ENCODE results near the gene RNF217.

The RNF217 gene

DNA sequence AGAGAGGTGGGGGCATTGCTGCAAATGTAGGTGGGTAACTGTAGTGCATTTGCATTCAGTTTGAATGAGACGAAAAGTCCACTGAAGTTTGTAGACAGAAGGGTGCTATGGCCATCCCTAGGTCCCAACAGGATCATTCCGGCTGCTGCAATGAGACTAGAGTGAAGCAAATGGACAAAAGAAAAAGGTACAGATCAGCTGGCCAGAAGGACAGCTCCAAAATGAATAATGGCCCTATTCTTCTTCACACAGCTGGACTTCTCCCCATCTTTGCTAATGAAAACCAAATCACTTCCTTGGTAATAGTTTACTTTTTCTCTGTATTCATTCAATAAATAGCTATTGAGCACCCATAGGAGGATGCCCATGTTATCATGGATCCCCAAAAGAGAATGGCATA, 134.9 kb downstream of the RNF217 start:
- in situ Hi-C loops (cut with MboI; ENCODE audit: low sequenced_read_pairs, unreplicated experiment) = no loop called here
- TF ChIP-seq, protein P1, sequence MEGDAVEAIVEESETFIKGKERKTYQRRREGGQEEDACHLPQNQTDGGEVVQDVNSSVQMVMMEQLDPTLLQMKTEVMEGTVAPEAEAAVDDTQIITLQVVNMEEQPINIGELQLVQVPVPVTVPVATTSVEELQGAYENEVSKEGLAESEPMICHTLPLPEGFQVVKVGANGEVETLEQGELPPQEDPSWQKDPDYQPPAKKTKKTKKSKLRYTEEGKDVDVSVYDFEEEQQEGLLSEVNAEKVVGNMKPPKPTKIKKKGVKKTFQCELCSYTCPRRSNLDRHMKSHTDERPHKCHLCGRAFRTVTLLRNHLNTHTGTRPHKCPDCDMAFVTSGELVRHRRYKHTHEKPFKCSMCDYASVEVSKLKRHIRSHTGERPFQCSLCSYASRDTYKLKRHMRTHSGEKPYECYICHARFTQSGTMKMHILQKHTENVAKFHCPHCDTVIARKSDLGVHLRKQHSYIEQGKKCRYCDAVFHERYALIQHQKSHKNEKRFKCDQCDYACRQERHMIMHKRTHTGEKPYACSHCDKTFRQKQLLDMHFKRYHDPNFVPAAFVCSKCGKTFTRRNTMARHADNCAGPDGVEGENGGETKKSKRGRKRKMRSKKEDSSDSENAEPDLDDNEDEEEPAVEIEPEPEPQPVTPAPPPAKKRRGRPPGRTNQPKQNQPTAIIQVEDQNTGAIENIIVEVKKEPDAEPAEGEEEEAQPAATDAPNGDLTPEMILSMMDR (IDR thresholded peaks at IDR 0.05; ENCODE audit: borderline replicate concordance, control extremely low read depth, extremely low read depth, insufficient read depth, missing control alignments) = no peak
- DNase-seq (ENCODE audit: low spot score) = no peak

DNA sequence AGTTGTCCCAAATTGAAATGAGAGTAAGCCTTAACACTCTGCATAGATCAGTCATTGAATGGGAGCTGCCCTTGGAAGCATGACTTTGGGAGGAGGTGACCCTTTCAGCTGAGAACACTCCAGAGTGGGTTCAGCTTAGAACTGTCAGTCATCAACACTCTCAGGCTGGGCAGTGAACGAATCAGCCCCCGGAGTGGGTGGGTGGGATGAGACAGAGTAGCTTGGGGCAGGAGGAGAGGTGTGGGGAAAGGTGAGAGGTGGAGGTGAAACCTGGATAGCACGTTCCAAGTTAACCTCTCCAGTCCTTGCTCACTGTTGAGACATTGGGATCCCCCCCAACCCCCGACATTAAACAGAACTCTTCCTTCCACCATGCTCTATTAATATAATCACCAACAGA, 136.0 kb downstream of the RNF217 start:
- in situ Hi-C loops (cut with MboI; ENCODE audit: low sequenced_read_pairs, unreplicated experiment) = no loop called here
- TF ChIP-seq, protein P1 (IDR thresholded peaks at IDR 0.05; ENCODE audit: borderline replicate concordance, control extremely low read depth, extremely low read depth, insufficient read depth, missing control alignments) = no peak
- DNase-seq (ENCODE audit: low spot score) = no peak

DNA sequence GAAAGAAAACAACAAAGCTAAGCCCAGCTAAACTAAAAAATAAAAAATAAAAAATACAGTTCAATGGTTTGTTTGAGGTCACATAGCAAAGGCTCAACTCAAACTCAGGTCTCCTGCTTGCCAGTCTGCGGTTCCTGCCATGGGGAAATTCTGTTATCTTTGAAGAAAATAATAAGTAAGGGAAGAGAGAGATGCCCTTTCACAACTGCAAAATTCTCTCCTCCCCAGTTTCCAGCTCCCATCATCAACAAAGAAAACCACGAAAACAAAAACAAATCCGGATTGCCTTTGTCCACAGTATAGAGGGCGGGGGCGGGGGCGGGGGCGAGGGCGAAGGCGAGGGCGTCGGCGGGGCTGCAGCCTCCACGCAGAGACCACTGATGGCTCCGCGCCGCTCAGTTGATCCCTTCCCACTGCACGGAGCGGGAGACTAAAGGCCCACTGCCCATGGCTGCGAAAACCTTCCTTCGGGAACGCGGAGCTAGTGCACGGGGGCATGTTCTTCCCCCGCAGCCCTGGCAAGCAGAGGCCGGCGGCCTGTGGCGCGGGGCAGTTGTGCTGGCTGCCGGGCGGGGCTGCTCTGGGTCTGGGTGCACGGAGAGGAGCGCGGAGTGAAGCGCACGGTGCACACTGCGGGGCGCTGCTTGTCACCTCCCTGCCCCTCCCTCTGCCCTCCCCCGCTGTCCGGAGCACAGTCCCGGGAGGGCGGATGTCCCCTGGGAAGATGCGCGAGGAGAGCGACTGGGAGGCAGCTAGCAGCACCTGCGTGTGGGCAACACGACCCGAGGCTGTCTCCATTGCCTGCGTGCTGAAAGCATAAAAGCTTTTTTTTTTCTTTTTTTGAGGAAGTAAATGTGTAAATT, 137.2 kb downstream of the RNF217 start:
- in situ Hi-C loops (cut with MboI; ENCODE audit: low sequenced_read_pairs, unreplicated experiment) = no loop called here
- DNase-seq (ENCODE audit: low spot score) = peak; percentile 41
- TF ChIP-seq, protein P1 (IDR thresholded peaks at IDR 0.05; ENCODE audit: borderline replicate concordance, control extremely low read depth, extremely low read depth, insufficient read depth, missing control alignments) = no peak

DNA sequence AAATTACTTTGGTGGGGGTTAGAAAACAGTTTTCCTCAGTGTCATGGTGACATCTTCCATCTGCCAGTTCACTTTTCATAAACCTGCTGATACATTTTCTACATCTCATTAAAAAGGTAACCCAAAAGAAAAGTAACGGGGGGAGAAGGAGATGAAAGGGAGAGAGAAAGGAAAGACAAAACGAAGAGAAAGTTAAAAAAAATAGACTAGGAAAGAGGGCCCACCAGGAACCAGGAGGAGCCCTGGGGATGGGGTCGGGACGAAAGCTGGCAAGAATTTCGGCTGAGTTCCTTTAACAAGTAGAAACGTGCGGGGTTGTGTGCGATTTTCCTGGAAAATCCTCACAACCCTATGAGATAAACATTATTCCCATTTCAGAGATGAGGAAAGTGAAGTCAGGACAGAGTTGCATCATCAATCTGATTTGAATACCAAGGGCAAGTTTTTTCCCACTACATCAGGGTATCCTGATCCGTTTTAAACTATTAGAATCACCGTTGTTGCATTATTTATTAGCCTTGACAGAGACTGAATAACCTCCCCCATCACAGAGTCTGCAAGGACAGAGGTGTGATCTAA, 137.9 kb downstream of the RNF217 start:
- no peak for DNase-seq (ENCODE audit: low spot score)
- in situ Hi-C loops (cut with MboI; ENCODE audit: low sequenced_read_pairs, unreplicated experiment) = no loop called here
- TF ChIP-seq, protein P1 (IDR thresholded peaks at IDR 0.05; ENCODE audit: borderline replicate concordance, control extremely low read depth, extremely low read depth, insufficient read depth, missing control alignments) = no peak

DNA sequence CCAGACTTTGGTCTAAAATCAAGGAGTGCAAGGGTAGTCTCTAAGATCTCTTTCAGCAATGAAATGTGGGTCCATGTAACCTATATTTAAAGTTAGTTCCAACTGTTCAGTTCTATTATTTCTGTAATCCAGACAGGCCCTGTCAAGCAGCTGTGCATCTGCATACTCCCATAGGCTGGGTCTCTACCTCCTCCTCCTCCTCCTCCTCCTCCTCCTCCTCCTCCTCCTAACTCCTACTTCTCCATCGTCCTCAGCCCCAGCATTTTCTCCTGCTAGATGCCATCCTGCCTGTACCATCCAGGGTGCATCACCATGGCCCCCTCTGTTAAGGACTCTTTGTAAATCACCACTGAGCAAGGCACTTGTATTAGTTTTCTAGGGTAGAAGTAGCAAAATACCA, 138.9 kb downstream of the RNF217 start:
- TF ChIP-seq, protein P1 (IDR thresholded peaks at IDR 0.05; ENCODE audit: borderline replicate concordance, control extremely low read depth, extremely low read depth, insufficient read depth, missing control alignments) = no peak
- in situ Hi-C loops (cut with MboI; ENCODE audit: low sequenced_read_pairs, unreplicated experiment) = no loop called here
- no peak for DNase-seq (ENCODE audit: low spot score)

DNA sequence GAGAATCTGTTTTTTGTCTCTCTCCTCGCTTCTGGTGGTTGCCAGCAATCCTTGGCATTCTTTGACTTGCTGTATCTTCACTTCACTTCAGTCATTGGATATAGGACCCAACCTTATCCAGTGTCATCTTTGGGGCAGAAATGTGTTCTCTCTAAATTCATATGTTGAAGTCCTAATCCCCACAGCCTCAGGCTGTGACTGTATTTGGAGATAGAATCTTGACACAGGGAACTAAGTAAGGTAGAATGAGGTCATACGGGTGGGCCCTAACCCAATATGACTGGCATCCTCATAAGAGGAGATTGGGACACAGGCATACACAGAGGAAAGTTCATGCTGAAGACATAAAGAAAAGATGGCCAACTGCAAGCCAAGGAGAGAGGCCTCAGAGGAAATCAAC, 139.4 kb downstream of the RNF217 start:
- TF ChIP-seq, protein P1 (IDR thresholded peaks at IDR 0.05; ENCODE audit: borderline replicate concordance, control extremely low read depth, extremely low read depth, insufficient read depth, missing control alignments) = no peak
- in situ Hi-C loops (cut with MboI; ENCODE audit: low sequenced_read_pairs, unreplicated experiment) = no loop called here
- DNase-seq (ENCODE audit: low spot score) = no peak
